HK-2 (cell line): Measurements from ENCODE around the gene POU6F1.
"Not testable (repeated sequence)": the region's sequence is repeated elsewhere in the genome, so short reads cannot be mapped to it uniquely, and the experiment has no call there.

Source experiments
- DNase-seq: peaks from one replicate; pipeline ENCODE4 v3.0.0-alpha.2; 2018; ENCODE audit not compliant: unreplicated experiment

The POU6F1 gene

GRCh38 chr12:51217968-51218606 is at the start of gene POU6F1:
Gene POU6F1 (minus strand): TSS chr12:51218062. CDS start chr12:51206836, 11,226 bp downstream.
- peak; percentile 80 for DNase-seq

GRCh38 chr12:51265024-51265423 is 47.2 kb upstream of the POU6F1 start:
- no peak for DNase-seq

GRCh38 chr12:51264297-51264696 is 46.4 kb upstream of the POU6F1 start:
- DNase-seq, result no peak

- DNase-seq, result no peak
Measured at GRCh38 chr12:51263341-51263740, 45.5 kb upstream of the POU6F1 start.

- no peak for DNase-seq
Measured at GRCh38 chr12:51262758-51263177, 44.9 kb upstream of the POU6F1 start.

GRCh38 chr12:51259600-51259999 is 41.7 kb upstream of the POU6F1 start:
- not testable (repeated sequence) for DNase-seq

- no peak for DNase-seq
Measured at GRCh38 chr12:51254536-51254935, 36.7 kb upstream of the POU6F1 start.

GRCh38 chr12:51253276-51253675 is 35.4 kb upstream of the POU6F1 start:
- DNase-seq, result no peak

GRCh38 chr12:51247523-51248206 is 29.8 kb upstream of the POU6F1 start:
- DNase-seq, result no peak

- no peak for DNase-seq
Measured at GRCh38 chr12:51246254-51246853, 28.5 kb upstream of the POU6F1 start.

- no peak for DNase-seq
Measured at GRCh38 chr12:51245476-51246253, 27.8 kb upstream of the POU6F1 start.

GRCh38 chr12:51244269-51244668 is 26.4 kb upstream of the POU6F1 start:
- DNase-seq, result no peak

- DNase-seq, result no peak
Measured at GRCh38 chr12:51242876-51243275, 25.0 kb upstream of the POU6F1 start.

- no peak for DNase-seq
Measured at GRCh38 chr12:51242120-51242519, 24.3 kb upstream of the POU6F1 start.

- DNase-seq, result no peak
Measured at GRCh38 chr12:51240971-51241370, 23.1 kb upstream of the POU6F1 start.

- DNase-seq, result peak; percentile 94
Measured at GRCh38 chr12:51238510-51239334, 20.9 kb upstream of the POU6F1 start, which contains the start of gene DAZAP2. Gene DAZAP2 (plus strand): TSS chr12:51238826. CDS start chr12:51238908, 82 bp downstream.

GRCh38 chr12:51238037-51238509 is 20.2 kb upstream of the POU6F1 start:
- no peak for DNase-seq

- no peak for DNase-seq
Measured at GRCh38 chr12:51234530-51234929, 16.7 kb upstream of the POU6F1 start.

- no peak for DNase-seq
Measured at GRCh38 chr12:51232642-51233041, 14.8 kb upstream of the POU6F1 start.

- DNase-seq, result no peak
Measured at GRCh38 chr12:51229116-51229809, 11.4 kb upstream of the POU6F1 start.

GRCh38 chr12:51227962-51228361 is 10.1 kb upstream of the POU6F1 start:
- DNase-seq, result no peak
